ENCODE data around the gene GRB7. TPM values are rescaled to one million over a fixed set of nuclear protein-coding genes. Genes with fewer than 3 reads are reported as not detected.
A peak's percentile ranks its signal among the peaks of the same experiment; 100 is the strongest.

The GRB7 gene
- total and polyA plus RNA-seq, 2 donors (not counting 3 experiments of a cell fraction or from before 2014, with no cell fraction given), result 0.04 TPM; not detected in 1

DNA sequence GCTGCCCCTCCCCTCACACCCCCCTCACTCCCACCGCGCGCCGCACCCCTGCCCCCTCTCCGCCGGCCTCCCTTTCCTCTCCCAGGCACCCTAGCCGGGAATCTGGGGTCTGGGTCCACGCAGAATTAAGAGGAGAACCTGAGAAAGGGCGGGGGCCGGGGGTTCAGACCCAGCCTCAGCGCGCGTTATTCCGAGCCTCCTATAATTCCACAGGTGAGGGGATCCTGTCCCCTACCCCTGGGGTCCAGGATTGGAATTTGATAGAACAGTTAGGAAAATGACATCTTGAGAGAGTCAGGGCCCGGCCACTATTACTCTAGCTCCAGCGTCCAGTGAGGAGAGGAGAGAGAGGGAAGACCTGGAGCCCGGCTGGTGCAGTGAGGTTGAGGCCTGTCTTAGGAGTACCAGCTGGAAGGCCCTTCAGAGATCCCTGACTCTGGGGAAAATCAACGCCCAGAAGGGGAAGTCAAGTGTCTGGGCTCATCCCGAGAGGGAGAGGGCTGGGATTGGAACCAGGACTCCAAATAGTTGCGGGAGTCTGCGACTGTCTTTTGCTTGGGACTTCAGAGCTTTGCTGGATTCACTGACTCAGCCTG, 17.3 kb downstream of the GRB7 start:
- FAIRE-seq, result peak; percentile 56
- peaks cover 9% of the 10 kb centered on the region for H3K4me1 ChIP-seq (ENCODE audit: control insufficient read depth, extremely low read depth, insufficient read depth, low read length)
- intact Hi-C loops (cut with micrococcal nuclease), result loop anchor here (1.0 to 5.0 kb wide), 4 partner anchors 118 to 225 kb away; partner anchors contain the start of genes PSMD3 and STARD3
- H3K27ac ChIP-seq (ENCODE audit: insufficient read depth, low read depth, low read length), result no peak overlapping the region
- H2AFZ ChIP-seq (ENCODE audit: low read depth, low read length), result peak overlapping the region; percentile 91
- H3K9me1 ChIP-seq (replicated peaks; ENCODE audit: control insufficient read depth, extremely low read depth, insufficient read depth, low read length), result no peaks in the 10 kb centered on the region
- no peaks in the 10 kb centered on the region for H3K9me3 ChIP-seq (replicated peaks; ENCODE audit: control insufficient read depth, insufficient read depth, low read length)
- H3K79me2 ChIP-seq (ENCODE audit: control insufficient read depth, insufficient read depth, low read length), result no peaks in the 10 kb centered on the region
- POLR2A ChIA-PET, result no interaction called here
- H4K20me1 ChIP-seq (replicated peaks; ENCODE audit: control insufficient read depth, extremely low read depth, insufficient read depth, low read length), result no peaks in the 10 kb centered on the region
- peaks cover 9 to 16% of the 10 kb centered on the region in 2 experiments for H3K27me3 ChIP-seq (ENCODE audit: control insufficient read depth in 2 of 2, insufficient read depth in 2 of 2, low read length in 2 of 2)
- TF ChIP-seq FOS (IDR thresholded peaks at IDR 0.05; ENCODE audit: borderline replicate concordance, insufficient read depth, low read length), result no peak
- TF ChIP-seq MYC (IDR thresholded peaks at IDR 0.05; ENCODE audit: low read depth, low read length), result no peak
- TF ChIP-seq, protein P1, sequence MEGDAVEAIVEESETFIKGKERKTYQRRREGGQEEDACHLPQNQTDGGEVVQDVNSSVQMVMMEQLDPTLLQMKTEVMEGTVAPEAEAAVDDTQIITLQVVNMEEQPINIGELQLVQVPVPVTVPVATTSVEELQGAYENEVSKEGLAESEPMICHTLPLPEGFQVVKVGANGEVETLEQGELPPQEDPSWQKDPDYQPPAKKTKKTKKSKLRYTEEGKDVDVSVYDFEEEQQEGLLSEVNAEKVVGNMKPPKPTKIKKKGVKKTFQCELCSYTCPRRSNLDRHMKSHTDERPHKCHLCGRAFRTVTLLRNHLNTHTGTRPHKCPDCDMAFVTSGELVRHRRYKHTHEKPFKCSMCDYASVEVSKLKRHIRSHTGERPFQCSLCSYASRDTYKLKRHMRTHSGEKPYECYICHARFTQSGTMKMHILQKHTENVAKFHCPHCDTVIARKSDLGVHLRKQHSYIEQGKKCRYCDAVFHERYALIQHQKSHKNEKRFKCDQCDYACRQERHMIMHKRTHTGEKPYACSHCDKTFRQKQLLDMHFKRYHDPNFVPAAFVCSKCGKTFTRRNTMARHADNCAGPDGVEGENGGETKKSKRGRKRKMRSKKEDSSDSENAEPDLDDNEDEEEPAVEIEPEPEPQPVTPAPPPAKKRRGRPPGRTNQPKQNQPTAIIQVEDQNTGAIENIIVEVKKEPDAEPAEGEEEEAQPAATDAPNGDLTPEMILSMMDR (IDR thresholded peaks at IDR 0.05; ENCODE audit: extremely low read depth in 1 of 2, insufficient read depth in 1 of 2, low read depth in 1 of 2, low read length in 2 of 2), result no peak
- no peak for TF ChIP-seq POLR2A (IDR thresholded peaks at IDR 0.05; ENCODE audit: low read depth, low read length)
- no peak for TF ChIP-seq JUN (IDR thresholded peaks at IDR 0.05; ENCODE audit: borderline replicate concordance, insufficient read depth, insufficient read length, low read depth)
- TF ChIP-seq POLR2AphosphoS5 (IDR thresholded peaks at IDR 0.05; ENCODE audit: insufficient read depth, low read depth, low read length), result no peak
- TF ChIP-seq GATA2 (IDR thresholded peaks at IDR 0.05; ENCODE audit: insufficient read depth, insufficient read length, low read depth, low read length), result no peak
- TF ChIP-seq, protein P2, sequence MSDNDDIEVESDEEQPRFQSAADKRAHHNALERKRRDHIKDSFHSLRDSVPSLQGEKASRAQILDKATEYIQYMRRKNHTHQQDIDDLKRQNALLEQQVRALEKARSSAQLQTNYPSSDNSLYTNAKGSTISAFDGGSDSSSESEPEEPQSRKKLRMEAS (IDR thresholded peaks at IDR 0.05; ENCODE audit: insufficient read depth, insufficient read length), result no peak
- no peak for TF ChIP-seq EZH2 (IDR thresholded peaks at IDR 0.05; ENCODE audit: borderline replicate concordance, low read depth, low read length, severe bottlenecking)
- H3K4me3 ChIP-seq (replicated peaks in 1 of 3; ENCODE audit: insufficient read depth in 1 of 3, low read depth in 1 of 3, low read length in 3 of 3), result peak overlapping the region in 1 of 3 experiments; percentile 71
- no peak overlapping the region for H3K9ac ChIP-seq (replicated peaks; ENCODE audit: extremely low read depth, insufficient read depth, low read length)
- no peak overlapping the region for H3K4me2 ChIP-seq (ENCODE audit: insufficient read depth, low read length)
- no peaks in the 10 kb centered on the region for H3K36me3 ChIP-seq (ENCODE audit: control insufficient read depth in 2 of 2, extremely low read depth in 1 of 2, insufficient read depth in 2 of 2, low read length in 2 of 2)
- dilution Hi-C loops (cut with MboI; ENCODE audit: extremely low pct_ligation_motif_present, low sequenced_read_pairs), result no loop called here
- BruUV-seq (replicated peaks), result no TSS peak
- CTCF ChIA-PET, result interaction anchor here (0.6 to 4.9 kb wide), 10 partner anchors 25 to 207 kb away, joined by 3 to 84 read pairs (median 9); partner anchors contain the start of genes ERBB2 and MIEN1
- no peak for DNase-seq (ENCODE audit: low read depth, low spot score)

Measured in endothelial cell of umbilical vein (primary cell).